ENCODE results near the gene EHD3.

DNA sequence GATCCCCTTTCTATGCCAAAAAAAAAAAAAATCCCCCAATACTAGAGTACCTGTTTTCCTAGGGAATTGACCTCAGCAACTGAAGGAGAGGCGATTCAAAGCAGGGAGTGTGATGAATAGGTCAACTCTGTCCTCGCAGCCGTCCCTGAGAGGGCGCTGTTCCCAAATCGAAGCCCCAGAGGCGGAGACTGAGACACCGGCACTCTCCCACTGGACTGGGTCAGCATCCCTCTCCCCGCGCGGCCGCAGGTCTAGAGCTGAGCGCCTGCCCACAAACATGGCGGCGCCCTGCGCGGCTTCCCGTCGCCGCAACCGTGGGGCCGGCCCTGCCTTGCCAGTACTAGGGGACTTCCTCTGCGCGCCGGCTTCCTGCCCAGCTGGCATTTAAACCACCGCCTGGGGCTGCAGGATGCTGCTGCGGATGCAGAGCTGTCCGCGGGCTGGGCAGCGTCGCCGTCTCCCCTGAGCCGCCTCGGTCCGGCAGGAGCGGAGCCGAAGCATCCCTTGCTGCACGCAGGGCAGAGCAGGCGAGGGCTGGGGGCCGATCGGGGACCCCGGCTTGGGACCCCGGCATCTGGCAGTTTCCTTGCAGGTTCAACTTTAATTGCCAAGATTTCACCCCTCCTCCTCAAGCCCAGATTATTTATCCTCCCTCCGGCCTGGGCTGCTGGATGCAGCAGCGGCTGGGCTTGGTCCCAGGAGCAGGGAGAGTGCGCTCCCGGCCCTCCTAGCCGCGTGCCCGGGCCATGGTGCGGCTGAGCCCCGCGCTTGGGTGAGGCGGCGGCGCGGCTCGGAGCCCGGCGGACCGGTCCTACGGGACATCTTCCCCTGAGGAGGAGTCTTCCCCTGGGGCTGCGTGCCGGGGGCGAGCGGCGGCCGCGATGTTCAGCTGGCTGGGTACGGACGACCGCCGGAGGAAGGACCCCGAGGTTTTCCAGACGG, at the start of gene EHD3:
- TF ChIP-seq, protein P1, sequence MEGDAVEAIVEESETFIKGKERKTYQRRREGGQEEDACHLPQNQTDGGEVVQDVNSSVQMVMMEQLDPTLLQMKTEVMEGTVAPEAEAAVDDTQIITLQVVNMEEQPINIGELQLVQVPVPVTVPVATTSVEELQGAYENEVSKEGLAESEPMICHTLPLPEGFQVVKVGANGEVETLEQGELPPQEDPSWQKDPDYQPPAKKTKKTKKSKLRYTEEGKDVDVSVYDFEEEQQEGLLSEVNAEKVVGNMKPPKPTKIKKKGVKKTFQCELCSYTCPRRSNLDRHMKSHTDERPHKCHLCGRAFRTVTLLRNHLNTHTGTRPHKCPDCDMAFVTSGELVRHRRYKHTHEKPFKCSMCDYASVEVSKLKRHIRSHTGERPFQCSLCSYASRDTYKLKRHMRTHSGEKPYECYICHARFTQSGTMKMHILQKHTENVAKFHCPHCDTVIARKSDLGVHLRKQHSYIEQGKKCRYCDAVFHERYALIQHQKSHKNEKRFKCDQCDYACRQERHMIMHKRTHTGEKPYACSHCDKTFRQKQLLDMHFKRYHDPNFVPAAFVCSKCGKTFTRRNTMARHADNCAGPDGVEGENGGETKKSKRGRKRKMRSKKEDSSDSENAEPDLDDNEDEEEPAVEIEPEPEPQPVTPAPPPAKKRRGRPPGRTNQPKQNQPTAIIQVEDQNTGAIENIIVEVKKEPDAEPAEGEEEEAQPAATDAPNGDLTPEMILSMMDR (IDR thresholded peaks at IDR 0.05; ENCODE audit: low read length): peak; percentile 10; the same call in 1 of the 2 replicates
- no peak for TF ChIP-seq EZH2 (IDR thresholded peaks at IDR 0.05; ENCODE audit: borderline replicate concordance, low read length)

Measured in OCI-LY1 (cell line).